ENCODE results near the gene SPAG4.

Gene SPAG4

GRCh38 chr20:35654415-35654814 is 38.8 kb downstream of the SPAG4 start:
- Histone ChIP-seq H3K79me2 (peaks cover 48% of the 10 kb centered on the region), H2AFZ (no peak overlapping the region), H3K4me2 (ENCODE audit: low read length) (no peak overlapping the region), H3K36me3 (ENCODE audit: control insufficient read depth, insufficient read depth, low read length) (no peaks in the 10 kb centered on the region), H3K27ac (no peak overlapping the region), H3K4me3 (ENCODE audit: low read depth, low read length) (no peak overlapping the region), H3K9me3 (ENCODE audit: control insufficient read depth, low read length) (no peaks in the 10 kb centered on the region), H3K27me3 (ENCODE audit: control insufficient read depth, insufficient read depth, low read length) (no peaks in the 10 kb centered on the region), H3K4me1 (peaks cover 2% of the 10 kb centered on the region), H3K9ac (no peak overlapping the region)
- no peak for TF ChIP-seq CTCF (IDR thresholded peaks at IDR 0.05)

GRCh38 chr20:35657271-35657670 is 41.6 kb downstream of the SPAG4 start:
- TF ChIP-seq CTCF (IDR thresholded peaks at IDR 0.05) = no peak
- no peak overlapping the region for H3K4me2 ChIP-seq (ENCODE audit: low read length)
- peaks cover 73% of the 10 kb centered on the region for H3K79me2 ChIP-seq
- no peak overlapping the region for H3K4me3 ChIP-seq (ENCODE audit: low read depth, low read length)
- H3K27me3 ChIP-seq (ENCODE audit: control insufficient read depth, insufficient read depth, low read length) = no peaks in the 10 kb centered on the region
- H3K9ac ChIP-seq = no peak overlapping the region
- no peaks in the 10 kb centered on the region for H3K9me3 ChIP-seq (ENCODE audit: control insufficient read depth, low read length)
- no peaks in the 10 kb centered on the region for H3K36me3 ChIP-seq (ENCODE audit: control insufficient read depth, insufficient read depth, low read length)
- H2AFZ ChIP-seq = no peak overlapping the region
- peaks cover 9% of the 10 kb centered on the region for H3K4me1 ChIP-seq
- no peak overlapping the region for H3K27ac ChIP-seq

- no peak overlapping the region for H3K9ac ChIP-seq
- peaks cover 18% of the 10 kb centered on the region for H3K4me1 ChIP-seq
- H3K27me3 ChIP-seq (ENCODE audit: control insufficient read depth, insufficient read depth, low read length) = no peaks in the 10 kb centered on the region
- H2AFZ ChIP-seq = no peak overlapping the region
- no peak overlapping the region for H3K27ac ChIP-seq
- no peaks in the 10 kb centered on the region for H3K36me3 ChIP-seq (ENCODE audit: control insufficient read depth, insufficient read depth, low read length)
- H3K4me2 ChIP-seq (ENCODE audit: low read length) = no peak overlapping the region
- peaks cover 71% of the 10 kb centered on the region for H3K79me2 ChIP-seq
- H3K4me3 ChIP-seq (ENCODE audit: low read depth, low read length) = no peak overlapping the region
- H3K9me3 ChIP-seq (ENCODE audit: control insufficient read depth, low read length) = no peaks in the 10 kb centered on the region
- no peak for TF ChIP-seq CTCF (IDR thresholded peaks at IDR 0.05)
Measured at GRCh38 chr20:35660122-35660937, 44.7 kb downstream of the SPAG4 start.

GRCh38 chr20:35661053-35661452 is 45.4 kb downstream of the SPAG4 start:
- H2AFZ ChIP-seq = no peak overlapping the region
- H3K4me3 ChIP-seq (ENCODE audit: low read depth, low read length) = no peak overlapping the region
- no peak overlapping the region for H3K9ac ChIP-seq
- H3K4me2 ChIP-seq (ENCODE audit: low read length) = no peak overlapping the region
- no peak overlapping the region for H3K27ac ChIP-seq
- H3K9me3 ChIP-seq (ENCODE audit: control insufficient read depth, low read length) = no peaks in the 10 kb centered on the region
- TF ChIP-seq CTCF (IDR thresholded peaks at IDR 0.05) = no peak
- peaks cover 18% of the 10 kb centered on the region for H3K4me1 ChIP-seq
- H3K79me2 ChIP-seq = peaks cover 71% of the 10 kb centered on the region
- H3K36me3 ChIP-seq (ENCODE audit: control insufficient read depth, insufficient read depth, low read length) = no peaks in the 10 kb centered on the region
- no peaks in the 10 kb centered on the region for H3K27me3 ChIP-seq (ENCODE audit: control insufficient read depth, insufficient read depth, low read length)

- H3K9me3 ChIP-seq (ENCODE audit: control insufficient read depth, low read length) = no peaks in the 10 kb centered on the region
- no peaks in the 10 kb centered on the region for H3K36me3 ChIP-seq (ENCODE audit: control insufficient read depth, insufficient read depth, low read length)
- H3K4me2 ChIP-seq (ENCODE audit: low read length) = peak overlapping the region; percentile 72
- H3K4me3 ChIP-seq (ENCODE audit: low read depth, low read length) = peak overlapping the region; percentile 11
- H3K9ac ChIP-seq = no peak overlapping the region
- TF ChIP-seq CTCF (IDR thresholded peaks at IDR 0.05) = no peak
- no peak overlapping the region for H2AFZ ChIP-seq
- H3K27me3 ChIP-seq (ENCODE audit: control insufficient read depth, insufficient read depth, low read length) = no peaks in the 10 kb centered on the region
- peaks cover 18% of the 10 kb centered on the region for H3K4me1 ChIP-seq
- H3K79me2 ChIP-seq = peaks cover 71% of the 10 kb centered on the region
- no peak overlapping the region for H3K27ac ChIP-seq
Measured at GRCh38 chr20:35661908-35662307, 46.3 kb downstream of the SPAG4 start.
